ENCODE measurements around the gene ESR1. TPM values are rescaled to one million over a fixed set of nuclear protein-coding genes. Genes with fewer than 3 reads are reported as not detected.

ESR1 gene
- polyA plus RNA-seq, 3 donors, result 0.12 to 0.24 (median 0.23) TPM

DNA sequence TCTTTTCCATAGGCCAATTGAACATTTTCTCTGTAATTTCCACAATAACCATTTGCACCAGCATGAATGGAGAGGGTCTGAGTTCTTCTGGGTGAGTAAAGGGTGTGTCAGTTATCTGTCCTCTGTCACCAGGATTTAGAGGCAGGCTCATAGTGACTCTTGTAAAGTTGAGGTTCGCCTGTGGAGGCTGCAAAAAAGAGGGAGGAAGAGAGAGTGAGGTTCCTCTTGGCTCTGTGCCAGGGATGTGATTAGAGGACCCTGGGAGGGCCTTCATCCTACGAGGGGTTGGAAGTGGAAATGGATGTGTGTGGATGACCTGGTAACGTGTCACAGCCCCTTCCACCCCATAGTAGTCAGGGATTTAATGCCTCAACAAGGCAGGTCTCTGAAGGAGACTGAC, 242.0 kb downstream of the ESR1 start:
- H3K4me3 Mint-ChIP-seq, result no peak overlapping the region
- H3K9me3 ChIP-seq (replicated peaks in 1 of 2; ENCODE audit: control insufficient read depth in 1 of 2, insufficient read depth in 1 of 2, low read length in 2 of 2), result no peaks in the 10 kb centered on the region
- peak overlapping the region in 2 of 7 donors; percentile 55 to 62 for H3K27ac Mint-ChIP-seq
- H3K4me1 ChIP-seq (ENCODE audit: control insufficient read depth in 1 of 2, insufficient read depth in 2 of 2, low read length in 2 of 2), result peaks cover 0 to 6% of the 10 kb centered on the region in 2 donors
- no peaks in the 10 kb centered on the region for H3K79me2 ChIP-seq (ENCODE audit: insufficient read depth, low read length)
- peak; percentile 2 to 19 (median 10) for DNase-seq
- H3K4me2 ChIP-seq (replicated peaks; ENCODE audit: extremely low read depth, low read length, poor library complexity, severe bottlenecking), result no peak overlapping the region
- TF ChIP-seq CTCF (IDR thresholded peaks at IDR 0.05), result no peak
- H2AFZ ChIP-seq (ENCODE audit: insufficient read depth, low read depth, low read length, poor library complexity, severe bottlenecking), result no peak overlapping the region
- H4K20me1 ChIP-seq (ENCODE audit: insufficient read depth, low read length), result no peaks in the 10 kb centered on the region
- no peak overlapping the region for H3K27ac ChIP-seq (ENCODE audit: low read depth in 1 of 2, low read length in 2 of 2)
- H3K9ac ChIP-seq (ENCODE audit: insufficient read depth, low read length, poor library complexity, severe bottlenecking), result no peak overlapping the region
- no peaks in the 10 kb centered on the region for H3K27me3 ChIP-seq (ENCODE audit: control insufficient read depth in 2 of 2, insufficient read depth in 2 of 2, low read length in 2 of 2)
- intact Hi-C loops (cut with micrococcal nuclease), result no loop called here
- H3K9me3 Mint-ChIP-seq, result no peaks in the 10 kb centered on the region
- 30% methylated on average over 2 of the region's 3 CpGs for WGBS (ENCODE audit: insufficient coverage)
- H3K36me3 ChIP-seq (replicated peaks in 1 of 2; ENCODE audit: control insufficient read depth in 1 of 2, insufficient read depth in 2 of 2, low read length in 2 of 2), result no peaks in the 10 kb centered on the region
- H3K36me3 Mint-ChIP-seq, result no peaks in the 10 kb centered on the region
- no peak overlapping the region for H3K4me3 ChIP-seq (replicated peaks in 1 of 3; ENCODE audit: low read depth in 2 of 3, low read length in 3 of 3)
- peaks cover 13% of the 10 kb centered on the region for H3K4me1 Mint-ChIP-seq
- no peaks in the 10 kb centered on the region for H3K27me3 Mint-ChIP-seq (ENCODE audit: low read depth in 3 of 3)

- H3K9me3 Mint-ChIP-seq, result peaks cover 0 to 5% (median 0%) of the 10 kb centered on the region in 7 donors
- Histone ChIP-seq H3K4me2 (replicated peaks; ENCODE audit: extremely low read depth, low read length, poor library complexity, severe bottlenecking) (no peak overlapping the region), H3K79me2 (ENCODE audit: insufficient read depth, low read length) (no peaks in the 10 kb centered on the region), H3K9me3 (replicated peaks in 1 of 2; ENCODE audit: control insufficient read depth in 1 of 2, insufficient read depth in 1 of 2, low read length in 2 of 2) (no peaks in the 10 kb centered on the region), H3K27me3 (ENCODE audit: control insufficient read depth in 2 of 2, insufficient read depth in 2 of 2, low read length in 2 of 2) (no peaks in the 10 kb centered on the region), H3K9ac (ENCODE audit: insufficient read depth, low read length, poor library complexity, severe bottlenecking) (no peak overlapping the region), H3K27ac (ENCODE audit: low read depth in 1 of 2, low read length in 2 of 2) (no peak overlapping the region), H4K20me1 (ENCODE audit: insufficient read depth, low read length) (no peaks in the 10 kb centered on the region), H3K36me3 (replicated peaks in 1 of 2; ENCODE audit: control insufficient read depth in 1 of 2, insufficient read depth in 2 of 2, low read length in 2 of 2) (no peaks in the 10 kb centered on the region), H3K4me1 (ENCODE audit: control insufficient read depth in 1 of 2, insufficient read depth in 2 of 2, low read length in 2 of 2) (peaks cover 0 to 6% of the 10 kb centered on the region in 2 donors), H3K4me3 (replicated peaks in 1 of 3; ENCODE audit: low read depth in 2 of 3, low read length in 3 of 3) (no peak overlapping the region), H2AFZ (ENCODE audit: insufficient read depth, low read depth, low read length, poor library complexity, severe bottlenecking) (no peak overlapping the region)
- no peak overlapping the region for H3K27ac Mint-ChIP-seq
- H3K4me3 Mint-ChIP-seq, result no peak overlapping the region
- H3K36me3 Mint-ChIP-seq, result no peaks in the 10 kb centered on the region
- no peaks in the 10 kb centered on the region for H3K27me3 Mint-ChIP-seq (ENCODE audit: low read depth in 3 of 3)
- intact Hi-C loops (cut with micrococcal nuclease), result no loop called here
- DNase-seq, result no peak
- no CpG with 5 or more reads among the region's 4 CpGs for WGBS (ENCODE audit: insufficient coverage)
- H3K4me1 Mint-ChIP-seq, result peaks cover 13% of the 10 kb centered on the region
- TF ChIP-seq CTCF (IDR thresholded peaks at IDR 0.05), result no peak
Observed at GRCh38 chr6:152050451-152051195, 243.1 kb downstream of the ESR1 start.

Measured in CD14-positive monocyte (primary cell).